Esophagus squamous epithelium (tissue), 5 donors: ENCODE measurements around the gene EFCAB13. TPM values are rescaled to one million over a fixed set of nuclear protein-coding genes. Genes with fewer than 3 reads are reported as not detected.

Experiments
- DNase-seq: peaks from one replicate; lab custom pipeline; 2025; lab: John Stamatoyannopoulos, UW
- H3K27ac ChIP-seq, 4 donors: fragments of 200-600 bp; sonication (generic); one replicate each; pipeline ENCODE4 v1.5.1; 2016 to 2019; ENCODE audit warnings: mild to moderate bottlenecking in 1 of 4
- H3K27me3 ChIP-seq, 4 donors: fragments of 200-600 bp; sonication (generic); 1 replicate in 3 of 4; 2 replicates in 1 of 4; pipeline versions ENCODE4 v1.5.1 to v1.6.0; 2017 to 2021; ENCODE audit warnings: antibody characterized with exemption in 1 of 4
- H3K36me3 ChIP-seq, 3 donors: fragments of 200-600 bp; sonication (generic); one replicate each; pipeline ENCODE4 v1.5.1; 2016 to 2019
- H3K4me1 ChIP-seq, 3 donors: fragments of 200-600 bp; sonication (generic); one replicate each; pipeline ENCODE4 v1.5.1; 2017 to 2019
- H3K4me3 ChIP-seq, 4 donors: fragments of 200-600 bp; sonication (generic); 1 replicate in 3 of 4; 2 replicates in 1 of 4; pipeline ENCODE4 v1.5.1; 2016 to 2019; ENCODE audit warnings: mild to moderate bottlenecking in 2 of 4, moderate library complexity in 1 of 4
- H3K9me3 ChIP-seq, 3 donors: fragments of 200-600 bp; sonication (generic); one replicate each; pipeline ENCODE4 v1.5.1; 2016 to 2019
- CTCF ChIP-seq, 6 experiments: fragments of 450-650 bp in 4 of 6; fragments of 200-600 bp in 2 of 6; sonication (generic) in 2 of 6; IDR thresholded peaks; one replicate each; pipeline ENCODE4 v1.5.1; 2016 to 2019; ENCODE audit warnings: antibody characterized with exemption in 6 of 6, mild to moderate bottlenecking in 4 of 6, moderate library complexity in 4 of 6
- POLR2A ChIP-seq, 4 donors: fragments of 450-650 bp; IDR thresholded peaks; one replicate each; pipeline ENCODE4 v1.6.1; 2017; ENCODE audit warnings: antibody characterized with exemption in 4 of 4, mild to moderate bottlenecking in 4 of 4, moderate library complexity in 3 of 4
- WGBS, 2 donors: methylation state at CpG; one replicate each; pipeline ENCODE4 v1.1.5; 2018; 5-methylcytosine and 5-hydroxymethylcytosine counted together
- intact Hi-C: fragments of 100-400 bp; cut with DNase I; formaldehyde crosslinking; loops from one replicate; pipeline ENCODE4 v1.15.0; 2022
- total RNA-seq, 4 donors: library from RNA; depleted of rRNA; stranded (reverse); fragments of >200 nt; gene quantifications; one replicate each; pipeline ENCODE4 v1.1.0, GENCODE V29; 2016
- donor health status: DM: yes; HTN: yes; CAD: no.

The EFCAB13 gene
- total RNA-seq, 4 donors from 2014 or later, result 0.31 to 6.7 (median 2.4) TPM

DNA sequence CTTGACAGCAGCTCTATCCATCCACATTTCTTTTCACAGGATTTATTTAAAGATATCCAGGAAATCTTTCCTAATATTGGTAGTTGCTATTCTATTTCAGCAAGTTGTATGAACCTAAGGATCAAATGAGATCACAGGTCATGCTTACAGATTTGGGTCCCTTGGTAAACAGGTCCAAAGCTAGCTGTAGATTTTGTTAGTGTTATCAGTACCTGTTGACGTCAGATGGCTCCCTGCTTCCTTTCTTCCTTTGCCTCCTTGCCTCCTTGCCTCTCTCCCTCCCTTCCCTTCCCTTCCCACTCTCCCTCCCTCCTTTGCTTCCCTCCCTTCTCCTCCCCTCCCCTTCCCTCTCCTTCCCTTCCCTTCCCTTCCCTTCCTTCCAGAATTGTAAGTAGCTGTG lies 76.6 kb downstream of the EFCAB13 start:
- no peak overlapping the region for H3K27ac ChIP-seq
- no peaks in the 10 kb centered on the region for H3K9me3 ChIP-seq
- intact Hi-C loops, result no loop called here
- H3K4me1 ChIP-seq, result no peaks in the 10 kb centered on the region
- TF ChIP-seq POLR2A (IDR thresholded peaks at IDR 0.05) (no peak), CTCF (IDR thresholded peaks at IDR 0.05) (no peak)
- H3K27me3 ChIP-seq, result no peaks in the 10 kb centered on the region
- no peaks in the 10 kb centered on the region for H3K36me3 ChIP-seq
- WGBS, 2 donors, result 83 to 94% methylated on average over 1 of the region's 1 CpG
- H3K4me3 ChIP-seq, result no peak overlapping the region
- DNase-seq, result no peak

GRCh38 chr17:47401100-47401499 lies 77.3 kb downstream of the EFCAB13 start:
- no peak for DNase-seq
- Histone ChIP-seq H3K4me1 (no peaks in the 10 kb centered on the region), H3K27ac (no peak overlapping the region), H3K9me3 (no peaks in the 10 kb centered on the region), H3K27me3 (no peaks in the 10 kb centered on the region), H3K4me3 (no peak overlapping the region), H3K36me3 (no peaks in the 10 kb centered on the region)
- WGBS, 2 donors, result 90 to 91% methylated on average over 2 of the region's 2 CpGs
- intact Hi-C loops, result no loop called here
- TF ChIP-seq CTCF (IDR thresholded peaks at IDR 0.05), result no peak

DNA sequence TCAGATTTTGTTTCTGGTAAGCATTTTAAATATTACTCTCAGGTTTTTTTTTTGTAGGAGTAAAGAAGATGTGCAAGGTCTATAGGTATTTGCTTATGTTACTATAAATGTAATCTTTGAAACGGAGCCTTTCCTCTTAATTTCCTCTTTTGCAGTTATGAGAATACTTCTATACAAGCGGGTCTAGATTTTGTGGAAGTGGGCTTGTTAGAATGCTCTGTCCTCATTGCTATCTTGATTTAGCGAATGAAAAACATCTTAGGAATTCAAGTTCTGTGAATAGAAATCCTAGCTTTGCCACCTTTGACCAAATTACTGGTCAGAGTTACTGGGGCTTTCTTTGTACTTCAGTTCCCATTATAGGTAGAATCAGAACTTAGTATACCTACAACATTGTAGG lies 80.3 kb downstream of the EFCAB13 start:
- Histone ChIP-seq H3K36me3 (no peaks in the 10 kb centered on the region), H3K27me3 (no peaks in the 10 kb centered on the region), H3K4me3 (no peak overlapping the region), H3K27ac (no peak overlapping the region), H3K4me1 (no peaks in the 10 kb centered on the region), H3K9me3 (no peaks in the 10 kb centered on the region)
- no peak for TF ChIP-seq CTCF (IDR thresholded peaks at IDR 0.05)
- no peak for TF ChIP-seq POLR2A (IDR thresholded peaks at IDR 0.05)
- no peak for DNase-seq
- intact Hi-C loops, result no loop called here
- whole genome bisulfite sequencing, 2 donors, result 77 to 87% methylated on average over 3 of the region's 3 CpGs

DNA sequence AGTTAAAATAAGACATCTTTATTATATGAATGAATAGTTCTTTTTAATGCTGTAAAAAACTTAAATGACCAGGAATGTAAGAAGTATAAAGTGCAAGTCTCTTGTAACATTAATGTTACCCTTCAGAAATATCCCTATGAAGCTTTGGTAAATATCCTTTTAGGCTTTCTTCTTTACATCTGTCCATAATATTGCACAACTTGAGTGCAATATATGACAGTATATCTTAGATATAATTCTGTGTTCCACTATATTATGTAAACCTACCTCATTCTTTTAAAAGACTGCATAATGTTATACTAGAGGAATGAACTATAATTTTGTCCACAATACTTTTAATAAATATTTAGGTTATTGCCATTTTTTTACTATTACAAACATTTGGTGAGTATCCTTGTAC lies 81.1 kb downstream of the EFCAB13 start:
- H3K27ac ChIP-seq, result no peak overlapping the region
- no peak for DNase-seq
- TF ChIP-seq POLR2A (IDR thresholded peaks at IDR 0.05) (no peak), CTCF (IDR thresholded peaks at IDR 0.05) (no peak)
- H3K36me3 ChIP-seq, result no peaks in the 10 kb centered on the region
- H3K27me3 ChIP-seq, result no peaks in the 10 kb centered on the region
- H3K4me3 ChIP-seq, result no peak overlapping the region
- intact Hi-C loops, result no loop called here
- no peaks in the 10 kb centered on the region for H3K4me1 ChIP-seq
- H3K9me3 ChIP-seq, result no peaks in the 10 kb centered on the region

- Histone ChIP-seq H3K4me3 (no peak overlapping the region), H3K36me3 (no peaks in the 10 kb centered on the region), H3K27ac (no peak overlapping the region), H3K4me1 (no peaks in the 10 kb centered on the region), H3K27me3 (no peaks in the 10 kb centered on the region), H3K9me3 (no peaks in the 10 kb centered on the region)
- WGBS, 2 donors, result 94 to 97% methylated on average over 3 of the region's 3 CpGs
- DNase-seq, result no peak
- intact Hi-C loops, result no loop called here
- TF ChIP-seq CTCF (IDR thresholded peaks at IDR 0.05) (no peak), POLR2A (IDR thresholded peaks at IDR 0.05) (no peak)
Observed at GRCh38 chr17:47413872-47414271, 90.1 kb downstream of the EFCAB13 start.
